GM19035 (cell line): Measurements from ENCODE around the gene APOL3.
"Not testable (repeated sequence)": the region's sequence is repeated elsewhere in the genome, so short reads cannot be mapped to it uniquely, and the experiment has no call there.

Experiments used
- ATAC-seq: cut with Tn5 transposase; IDR thresholded peaks from one replicate; pipeline ENCODE4 v1.9.1; 2021; ENCODE audit not compliant: unreplicated experiment

APOL3 gene

GRCh38 chr22:36104435-36104834, 56.1 kb downstream of the APOL3 start:
- no peak for ATAC-seq

- no peak for ATAC-seq
These were observed 56.7 kb downstream of the APOL3 start for GRCh38 chr22:36103891-36104290.

- no peak for ATAC-seq
These were observed 57.6 kb downstream of the APOL3 start for GRCh38 chr22:36102995-36103394.

- no peak for ATAC-seq
These were observed 58.8 kb downstream of the APOL3 start for GRCh38 chr22:36101756-36102155.

GRCh38 chr22:36100908-36101307, 59.6 kb downstream of the APOL3 start:
- not testable (repeated sequence) for ATAC-seq

- no peak for ATAC-seq
These were observed 60.3 kb downstream of the APOL3 start for GRCh38 chr22:36100134-36100824.

GRCh38 chr22:36099561-36099960, 61.0 kb downstream of the APOL3 start:
- ATAC-seq: not testable (repeated sequence)

- no peak for ATAC-seq
These were observed 62.7 kb downstream of the APOL3 start for GRCh38 chr22:36097880-36098279.

- ATAC-seq: not testable (repeated sequence)
These were observed 69.8 kb downstream of the APOL3 start for GRCh38 chr22:36090772-36091171.
